PFSK-1 (cell line): ENCODE data around the gene EPN1.

Experiments
- FOXP2 ChIP-seq: optimal IDR thresholded peaks from 2 replicates; pipeline ENCODE3; 2011; ENCODE audit warnings: borderline replicate concordance, control low read depth, inconsistent platforms; ENCODE audit not compliant: insufficient read depth; ENCODE audit errors: extremely low read length, extremely low read depth
- POLR2AphosphoS5 ChIP-seq: IDR thresholded peaks from 2 replicates; pipeline ENCODE4 v1.6.1; 2012; ENCODE audit warnings: low read depth, mild to moderate bottlenecking, control low read depth, low read length, moderate library complexity
- SIN3A ChIP-seq: IDR thresholded peaks from 2 replicates; pipeline ENCODE4 v1.6.1; 2012; ENCODE audit warnings: mild to moderate bottlenecking, low read length, moderate library complexity, borderline replicate concordance; ENCODE audit not compliant: insufficient read depth
- TAF1 ChIP-seq: IDR thresholded peaks from 2 replicates; pipeline ENCODE4 v1.6.1; 2012; ENCODE audit warnings: low read length, control low read depth, borderline replicate concordance; ENCODE audit not compliant: insufficient read depth
- TF ChIP-seq, protein P1 (sequence below), 2 experiments: IDR thresholded peaks; 2 replicates each; pipeline versions ENCODE4 v1.6.1 to v1.8.0; 2011 to 2012; ENCODE audit warnings: low read depth in 2 of 2, low read length in 2 of 2, control low read depth in 1 of 2, inconsistent platforms in 1 of 2, mild to moderate bottlenecking in 1 of 2, moderate library complexity in 1 of 2; ENCODE audit not compliant: insufficient read depth in 1 of 2

DNA sequence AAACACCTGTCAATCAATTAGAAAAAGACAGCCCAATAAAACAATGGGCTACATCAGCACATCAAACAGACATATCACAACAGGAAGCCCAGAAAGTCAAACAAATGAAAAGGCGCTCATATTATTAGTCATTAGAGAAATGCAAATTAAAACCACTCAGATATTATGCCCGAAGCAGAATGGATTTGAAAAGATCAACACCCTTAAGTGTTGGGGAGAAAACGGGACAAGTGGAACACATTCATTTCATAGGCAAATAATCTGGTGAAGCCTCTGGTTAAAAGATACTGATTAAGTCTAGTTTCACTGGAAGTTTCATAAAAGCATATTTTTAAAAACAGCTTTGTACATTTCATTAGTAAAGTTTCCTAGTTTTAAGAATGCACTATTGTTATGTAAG lies 45.8 kb downstream of the EPN1 start:
- no peak for TF ChIP-seq TAF1
- no peak for TF ChIP-seq SIN3A
- TF ChIP-seq, protein P1, sequence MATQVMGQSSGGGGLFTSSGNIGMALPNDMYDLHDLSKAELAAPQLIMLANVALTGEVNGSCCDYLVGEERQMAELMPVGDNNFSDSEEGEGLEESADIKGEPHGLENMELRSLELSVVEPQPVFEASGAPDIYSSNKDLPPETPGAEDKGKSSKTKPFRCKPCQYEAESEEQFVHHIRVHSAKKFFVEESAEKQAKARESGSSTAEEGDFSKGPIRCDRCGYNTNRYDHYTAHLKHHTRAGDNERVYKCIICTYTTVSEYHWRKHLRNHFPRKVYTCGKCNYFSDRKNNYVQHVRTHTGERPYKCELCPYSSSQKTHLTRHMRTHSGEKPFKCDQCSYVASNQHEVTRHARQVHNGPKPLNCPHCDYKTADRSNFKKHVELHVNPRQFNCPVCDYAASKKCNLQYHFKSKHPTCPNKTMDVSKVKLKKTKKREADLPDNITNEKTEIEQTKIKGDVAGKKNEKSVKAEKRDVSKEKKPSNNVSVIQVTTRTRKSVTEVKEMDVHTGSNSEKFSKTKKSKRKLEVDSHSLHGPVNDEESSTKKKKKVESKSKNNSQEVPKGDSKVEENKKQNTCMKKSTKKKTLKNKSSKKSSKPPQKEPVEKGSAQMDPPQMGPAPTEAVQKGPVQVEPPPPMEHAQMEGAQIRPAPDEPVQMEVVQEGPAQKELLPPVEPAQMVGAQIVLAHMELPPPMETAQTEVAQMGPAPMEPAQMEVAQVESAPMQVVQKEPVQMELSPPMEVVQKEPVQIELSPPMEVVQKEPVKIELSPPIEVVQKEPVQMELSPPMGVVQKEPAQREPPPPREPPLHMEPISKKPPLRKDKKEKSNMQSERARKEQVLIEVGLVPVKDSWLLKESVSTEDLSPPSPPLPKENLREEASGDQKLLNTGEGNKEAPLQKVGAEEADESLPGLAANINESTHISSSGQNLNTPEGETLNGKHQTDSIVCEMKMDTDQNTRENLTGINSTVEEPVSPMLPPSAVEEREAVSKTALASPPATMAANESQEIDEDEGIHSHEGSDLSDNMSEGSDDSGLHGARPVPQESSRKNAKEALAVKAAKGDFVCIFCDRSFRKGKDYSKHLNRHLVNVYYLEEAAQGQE (IDR thresholded peaks at IDR 0.05; ENCODE audit: insufficient read depth in 1 of 2, low read depth in 2 of 2, low read length in 2 of 2): no peak
- no peak for TF ChIP-seq POLR2AphosphoS5
- TF ChIP-seq FOXP2: no peak
